Neural progenitor cell (in vitro differentiated cells): ENCODE results near the gene CDC16. TPM values are rescaled to one million over a fixed set of nuclear protein-coding genes. Genes with fewer than 3 reads are reported as not detected.
A peak's percentile ranks its signal among the peaks of the same experiment; 100 is the strongest.

Experiments used
- DNase-seq: peaks from one replicate; pipeline ENCODE4 v3.0.0-alpha.2; 2016; ENCODE audit warnings: low spot score
- H2AFZ ChIP-seq: fragments of 200-600 bp; sonication (generic); replicated peaks from 2 replicates; pipeline ENCODE4 v1.6.1; 2016; ENCODE audit warnings: antibody characterized with exemption
- H3F3A ChIP-seq: fragments of 200-600 bp; sonication (generic); 2 replicates; pipeline ENCODE4 v1.6.1; 2016; ENCODE audit warnings: antibody characterized with exemption, low read depth
- H3K27ac ChIP-seq: fragments of 200-600 bp; sonication (generic); 2 replicates; pipeline ENCODE4 v1.5.1; 2016; ENCODE audit warnings: mild to moderate bottlenecking
- H3K27me3 ChIP-seq: fragments of 200-600 bp; sonication (generic); 2 replicates; pipeline ENCODE4 v1.6.1; 2016; ENCODE audit warnings: mild to moderate bottlenecking, moderate library complexity
- H3K36me3 ChIP-seq: fragments of 200-600 bp; sonication (generic); 2 replicates; pipeline ENCODE4 v1.5.1; 2016
- H3K4me1 ChIP-seq: fragments of 200-600 bp; sonication (generic); 2 replicates; pipeline ENCODE4 v1.6.1; 2016; ENCODE audit warnings: mixed run types
- H3K4me2 ChIP-seq: fragments of 200-600 bp; sonication (generic); 2 replicates; pipeline ENCODE4 v1.6.1; 2016
- H3K4me3 ChIP-seq: fragments of 200-600 bp; sonication (generic); 2 replicates; pipeline ENCODE4 v1.5.1; 2016
- H3K79me2 ChIP-seq: fragments of 200-600 bp; sonication (generic); 2 replicates; pipeline ENCODE4 v1.6.1; 2016; ENCODE audit warnings: low read depth
- H3K9ac ChIP-seq: fragments of 200-600 bp; sonication (generic); 2 replicates; pipeline ENCODE4 v1.6.1; 2016
- H3K9me3 ChIP-seq: fragments of 200-600 bp; sonication (generic); 2 replicates; pipeline ENCODE4 v1.5.1; 2016; ENCODE audit warnings: low read depth
- H4K20me1 ChIP-seq: fragments of 200-600 bp; sonication (generic); 2 replicates; pipeline ENCODE4 v1.6.1; 2016; ENCODE audit warnings: low read depth
- H3K27ac Mint-ChIP-seq: 3 replicates; pipeline ENCODE4 v1.8.0; 2021; ENCODE audit warnings: mixed read lengths
- H3K27me3 Mint-ChIP-seq: 2 replicates; pipeline ENCODE4 v1.8.0; 2022; ENCODE audit warnings: low read depth, mild to moderate bottlenecking, inconsistent platforms, moderate library complexity, mixed read lengths; ENCODE audit not compliant: insufficient read depth
- H3K36me3 Mint-ChIP-seq: 3 replicates; pipeline ENCODE4 v1.8.0; 2021; ENCODE audit warnings: mixed read lengths
- H3K4me1 Mint-ChIP-seq: 3 replicates; pipeline ENCODE4 v1.8.0; 2021; ENCODE audit warnings: mixed read lengths
- H3K4me3 Mint-ChIP-seq: 3 replicates; pipeline ENCODE4 v1.8.0; 2021; ENCODE audit warnings: mild to moderate bottlenecking, moderate library complexity, mixed read lengths
- H3K9me3 Mint-ChIP-seq: 3 replicates; pipeline ENCODE4 v1.8.0; 2020; ENCODE audit warnings: mixed read lengths
- EZH2 ChIP-seq: fragments of 200-600 bp; sonication (generic); IDR thresholded peaks from 2 replicates; pipeline ENCODE4 v1.6.1; 2017; ENCODE audit warnings: antibody characterized with exemption, mild to moderate bottlenecking, moderate library complexity
- EZH2phosphoT487 ChIP-seq: fragments of 200-600 bp; sonication (generic); IDR thresholded peaks from 2 replicates; pipeline ENCODE4 v1.6.1; 2017; ENCODE audit warnings: antibody characterized with exemption
- total RNA-seq: library from RNA; depleted of rRNA; stranded (reverse); fragments of >200 nt; gene quantifications from 2 replicates; pipeline ENCODE4 v1.2.3, GENCODE V29; 2015; ENCODE audit warnings: low replicate concordance
- TF ChIP-seq, protein P1 (sequence below): fragments of 200-600 bp; sonication (generic); IDR thresholded peaks from 2 replicates; pipeline ENCODE4 v1.5.1; 2017; ENCODE audit warnings: antibody characterized with exemption, mild to moderate bottlenecking

The CDC16 gene
- total RNA-seq, 1 donor from 2014 or later: 69.6 TPM

DNA sequence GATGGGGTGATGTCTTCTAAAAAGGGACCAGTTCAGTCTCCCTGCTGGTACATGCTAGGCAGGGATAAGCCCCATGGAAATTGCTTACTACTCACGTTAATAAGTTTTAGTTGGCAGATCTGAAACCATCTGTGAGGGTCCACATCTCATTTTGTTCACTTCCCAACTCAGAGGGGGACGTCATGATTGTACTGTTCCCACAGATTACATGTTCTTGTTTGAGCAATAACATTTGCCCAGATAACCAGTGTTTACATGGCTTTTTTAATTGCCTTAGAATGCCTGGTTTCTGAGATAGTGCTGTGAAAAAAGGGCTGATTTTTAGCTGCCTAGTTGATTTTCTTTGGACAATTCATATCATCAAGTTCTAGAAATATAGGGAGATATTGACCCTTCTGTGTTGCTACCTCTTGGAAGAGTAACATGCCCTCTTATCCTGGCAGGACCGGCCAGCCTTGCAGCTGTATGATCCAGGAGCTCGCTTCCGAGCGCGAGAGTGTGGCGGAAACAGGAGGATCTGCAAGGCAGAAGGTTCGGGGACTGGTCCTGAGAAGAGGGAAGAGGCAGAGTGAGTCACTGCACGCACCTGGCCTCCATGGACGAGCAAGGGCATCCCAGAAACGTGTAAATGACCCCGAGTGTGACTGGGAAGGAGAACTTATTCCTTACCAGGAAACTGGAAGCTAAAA, 69.8 kb downstream of the CDC16 start:
- Mint-ChIP-seq H3K36me3 (peaks cover 21% of the 10 kb centered on the region), H3K27me3 (no peaks in the 10 kb centered on the region), H3K4me3 (no peak overlapping the region), H3K4me1 (no peaks in the 10 kb centered on the region), H3K27ac (no peak overlapping the region), H3K9me3 (no peaks in the 10 kb centered on the region)
- no peaks in the 10 kb centered on the region for H3K27me3 ChIP-seq
- TF ChIP-seq EZH2phosphoT487 (no peak), EZH2 (no peak)
- TF ChIP-seq, protein P1, sequence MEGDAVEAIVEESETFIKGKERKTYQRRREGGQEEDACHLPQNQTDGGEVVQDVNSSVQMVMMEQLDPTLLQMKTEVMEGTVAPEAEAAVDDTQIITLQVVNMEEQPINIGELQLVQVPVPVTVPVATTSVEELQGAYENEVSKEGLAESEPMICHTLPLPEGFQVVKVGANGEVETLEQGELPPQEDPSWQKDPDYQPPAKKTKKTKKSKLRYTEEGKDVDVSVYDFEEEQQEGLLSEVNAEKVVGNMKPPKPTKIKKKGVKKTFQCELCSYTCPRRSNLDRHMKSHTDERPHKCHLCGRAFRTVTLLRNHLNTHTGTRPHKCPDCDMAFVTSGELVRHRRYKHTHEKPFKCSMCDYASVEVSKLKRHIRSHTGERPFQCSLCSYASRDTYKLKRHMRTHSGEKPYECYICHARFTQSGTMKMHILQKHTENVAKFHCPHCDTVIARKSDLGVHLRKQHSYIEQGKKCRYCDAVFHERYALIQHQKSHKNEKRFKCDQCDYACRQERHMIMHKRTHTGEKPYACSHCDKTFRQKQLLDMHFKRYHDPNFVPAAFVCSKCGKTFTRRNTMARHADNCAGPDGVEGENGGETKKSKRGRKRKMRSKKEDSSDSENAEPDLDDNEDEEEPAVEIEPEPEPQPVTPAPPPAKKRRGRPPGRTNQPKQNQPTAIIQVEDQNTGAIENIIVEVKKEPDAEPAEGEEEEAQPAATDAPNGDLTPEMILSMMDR: no peak
- H4K20me1 ChIP-seq: no peaks in the 10 kb centered on the region
- no peak overlapping the region for H3K4me3 ChIP-seq
- peaks cover 14% of the 10 kb centered on the region for H3F3A ChIP-seq
- no peak overlapping the region for H2AFZ ChIP-seq
- peaks cover 4% of the 10 kb centered on the region for H3K36me3 ChIP-seq
- H3K79me2 ChIP-seq: no peaks in the 10 kb centered on the region
- no peaks in the 10 kb centered on the region for H3K9me3 ChIP-seq
- no peak for DNase-seq
- H3K4me1 ChIP-seq: no peaks in the 10 kb centered on the region
- no peak overlapping the region for H3K4me2 ChIP-seq
- H3K9ac ChIP-seq: no peak overlapping the region
- no peak overlapping the region for H3K27ac ChIP-seq

DNA sequence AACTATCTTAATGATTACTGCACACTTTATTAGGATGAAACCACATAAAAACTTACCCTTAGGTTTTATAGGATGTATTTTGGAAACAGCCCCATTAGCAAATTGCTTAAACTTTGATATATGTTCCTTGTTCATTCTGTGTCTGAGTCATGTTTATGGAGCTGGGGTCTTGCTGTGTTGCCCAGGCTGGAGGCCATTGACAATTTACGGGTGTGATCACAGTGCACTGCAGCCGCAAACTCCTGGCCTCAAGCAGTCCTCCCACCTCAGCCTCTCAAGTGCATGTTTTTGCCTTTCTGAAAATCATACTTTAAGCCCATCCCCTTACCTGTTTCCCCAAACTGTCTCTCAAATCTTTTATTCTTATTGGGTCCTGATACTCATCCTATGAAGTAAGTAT, 74.4 kb downstream of the CDC16 start:
- Histone ChIP-seq H3K4me2 (no peak overlapping the region), H3K27me3 (no peaks in the 10 kb centered on the region), H4K20me1 (no peaks in the 10 kb centered on the region), H3K36me3 (peaks cover 4% of the 10 kb centered on the region), H3K4me1 (no peaks in the 10 kb centered on the region), H2AFZ (no peak overlapping the region), H3K9me3 (no peaks in the 10 kb centered on the region), H3F3A (peaks cover 42% of the 10 kb centered on the region), H3K79me2 (peaks cover 7% of the 10 kb centered on the region), H3K4me3 (no peak overlapping the region), H3K9ac (no peak overlapping the region), H3K27ac (no peak overlapping the region)
- TF ChIP-seq EZH2 (no peak), EZH2phosphoT487 (no peak)
- TF ChIP-seq, protein P1: no peak
- H3K4me1 Mint-ChIP-seq: peaks cover 10% of the 10 kb centered on the region
- peaks cover 3% of the 10 kb centered on the region for H3K27me3 Mint-ChIP-seq
- no peak for DNase-seq
- H3K36me3 Mint-ChIP-seq: peaks cover 10% of the 10 kb centered on the region
- no peak overlapping the region for H3K4me3 Mint-ChIP-seq
- H3K27ac Mint-ChIP-seq: no peak overlapping the region
- no peaks in the 10 kb centered on the region for H3K9me3 Mint-ChIP-seq

DNA sequence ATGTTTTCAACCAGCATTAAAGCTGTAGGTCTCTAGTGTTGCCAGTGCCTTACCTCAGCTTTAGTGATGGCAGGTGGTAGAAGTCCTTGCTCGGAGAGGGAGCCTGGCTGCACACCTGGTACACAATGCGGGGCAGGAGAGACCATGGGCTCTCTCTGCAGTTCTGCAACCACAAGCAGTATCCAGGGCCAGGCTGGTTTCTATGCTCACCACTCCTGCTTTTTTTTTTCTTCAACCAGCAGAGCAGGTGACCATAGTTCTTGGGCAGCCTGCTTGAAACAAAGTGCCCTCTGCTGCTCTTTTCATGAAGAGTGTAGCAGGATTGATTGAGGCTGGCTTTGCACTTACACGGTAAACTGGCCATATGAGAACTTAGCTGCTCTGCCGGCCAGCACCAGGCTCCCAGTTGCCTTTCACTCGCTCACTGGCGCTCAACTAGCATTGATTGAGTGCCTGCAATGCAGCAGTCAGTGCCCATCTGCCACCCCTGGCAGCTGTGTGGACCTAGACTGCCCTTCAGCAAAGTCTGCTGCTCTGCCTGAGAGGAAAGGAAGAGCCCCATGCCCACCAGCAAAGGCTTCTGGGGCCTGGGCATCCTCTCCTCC, 75.2 kb downstream of the CDC16 start:
- Histone ChIP-seq H3K9me3 (no peaks in the 10 kb centered on the region), H3K9ac (no peak overlapping the region), H3K79me2 (peaks cover 13% of the 10 kb centered on the region), H4K20me1 (no peaks in the 10 kb centered on the region), H3K27ac (no peak overlapping the region), H3K4me2 (no peak overlapping the region), H3K4me1 (no peaks in the 10 kb centered on the region), H3F3A (peaks cover 43% of the 10 kb centered on the region), H2AFZ (no peak overlapping the region), H3K27me3 (no peaks in the 10 kb centered on the region), H3K4me3 (no peak overlapping the region), H3K36me3 (peaks cover 4% of the 10 kb centered on the region)
- no peak overlapping the region for H3K4me3 Mint-ChIP-seq
- peak; percentile 11 for DNase-seq
- TF ChIP-seq EZH2phosphoT487 (no peak), EZH2 (no peak)
- H3K27ac Mint-ChIP-seq: no peak overlapping the region
- H3K9me3 Mint-ChIP-seq: no peaks in the 10 kb centered on the region
- peaks cover 12% of the 10 kb centered on the region for H3K4me1 Mint-ChIP-seq
- peaks cover 3% of the 10 kb centered on the region for H3K27me3 Mint-ChIP-seq
- peaks cover 6% of the 10 kb centered on the region for H3K36me3 Mint-ChIP-seq

DNA sequence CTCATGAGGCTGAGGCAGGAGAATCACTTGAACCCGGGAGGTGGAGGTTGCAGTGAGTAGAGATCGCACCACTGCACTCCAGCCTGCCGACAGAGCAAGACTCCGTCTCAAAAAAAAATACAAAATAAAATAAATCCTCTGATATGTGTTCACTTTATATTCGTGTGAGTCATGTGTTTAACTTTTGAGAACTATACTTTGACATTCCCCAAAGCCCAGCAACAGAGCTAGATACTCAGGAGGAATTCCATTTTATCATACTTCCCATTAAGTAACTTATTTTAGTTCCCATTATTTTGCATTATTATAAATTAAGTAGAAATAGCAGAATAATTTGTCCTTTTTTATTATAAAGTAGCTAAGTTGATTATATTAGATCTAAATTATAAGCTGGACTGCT, 76.3 kb downstream of the CDC16 start:
- Histone ChIP-seq H2AFZ (no peak overlapping the region), H3K4me2 (no peak overlapping the region), H3K4me1 (peaks cover 8% of the 10 kb centered on the region), H4K20me1 (peaks cover 7% of the 10 kb centered on the region), H3K27ac (no peak overlapping the region), H3K9me3 (no peaks in the 10 kb centered on the region), H3K9ac (no peak overlapping the region), H3F3A (peaks cover 40% of the 10 kb centered on the region), H3K79me2 (peaks cover 24% of the 10 kb centered on the region), H3K4me3 (no peak overlapping the region), H3K27me3 (no peaks in the 10 kb centered on the region), H3K36me3 (peaks cover 2% of the 10 kb centered on the region)
- H3K4me3 Mint-ChIP-seq: no peak overlapping the region
- peaks cover 19% of the 10 kb centered on the region for H3K4me1 Mint-ChIP-seq
- no peak overlapping the region for H3K27ac Mint-ChIP-seq
- H3K27me3 Mint-ChIP-seq: peaks cover 3% of the 10 kb centered on the region
- no peak for DNase-seq
- peaks cover 7% of the 10 kb centered on the region for H3K36me3 Mint-ChIP-seq
- no peaks in the 10 kb centered on the region for H3K9me3 Mint-ChIP-seq
- TF ChIP-seq, protein P1: no peak
- TF ChIP-seq EZH2phosphoT487 (no peak), EZH2 (no peak)
